GM19193 (cell line): Measurements from ENCODE around the gene FBXO31.

Source experiments
- POLR2A ChIP-seq: IDR thresholded peaks from 4 replicates; pipeline ENCODE4 v1.6.1; 2011; ENCODE audit not compliant: insufficient read depth, insufficient read length; ENCODE audit errors: extremely low read depth

FBXO31 gene

DNA sequence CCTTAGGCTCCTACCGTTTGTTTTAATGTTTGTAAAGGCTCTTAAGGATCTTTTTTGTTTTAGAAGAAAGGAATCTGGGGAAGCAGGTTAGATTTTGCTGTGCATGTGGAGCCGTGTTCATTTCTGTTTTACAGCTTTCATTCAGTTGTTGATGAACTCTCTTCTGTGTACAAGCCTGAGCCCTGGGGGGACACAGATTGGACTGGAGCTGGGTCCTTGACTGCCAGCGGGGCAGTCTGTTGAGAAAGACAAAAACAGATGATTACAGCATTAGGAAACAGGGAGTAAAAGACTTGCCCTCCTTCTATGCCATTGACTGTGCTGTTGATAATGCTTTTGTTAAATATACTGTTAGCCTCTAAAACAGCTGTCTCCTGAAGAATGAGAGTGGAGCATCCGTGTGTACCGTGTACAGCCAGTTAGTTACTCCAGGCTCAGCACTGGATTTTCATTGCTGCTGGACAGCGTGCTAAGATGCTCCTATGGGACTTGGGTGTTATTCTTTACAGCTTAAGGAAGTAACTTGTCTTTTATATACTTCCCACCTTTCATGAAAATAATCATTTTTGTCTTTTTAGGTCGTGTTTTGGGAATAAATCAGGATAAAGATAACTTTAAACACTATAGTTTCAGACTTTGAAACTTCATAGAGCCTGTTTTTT lies 11.7 kb upstream of the FBXO31 start:
- TF ChIP-seq POLR2A = no peak

GRCh38 chr16:87393680-87394055 lies 10.1 kb upstream of the FBXO31 start:
- no peak for TF ChIP-seq POLR2A

DNA sequence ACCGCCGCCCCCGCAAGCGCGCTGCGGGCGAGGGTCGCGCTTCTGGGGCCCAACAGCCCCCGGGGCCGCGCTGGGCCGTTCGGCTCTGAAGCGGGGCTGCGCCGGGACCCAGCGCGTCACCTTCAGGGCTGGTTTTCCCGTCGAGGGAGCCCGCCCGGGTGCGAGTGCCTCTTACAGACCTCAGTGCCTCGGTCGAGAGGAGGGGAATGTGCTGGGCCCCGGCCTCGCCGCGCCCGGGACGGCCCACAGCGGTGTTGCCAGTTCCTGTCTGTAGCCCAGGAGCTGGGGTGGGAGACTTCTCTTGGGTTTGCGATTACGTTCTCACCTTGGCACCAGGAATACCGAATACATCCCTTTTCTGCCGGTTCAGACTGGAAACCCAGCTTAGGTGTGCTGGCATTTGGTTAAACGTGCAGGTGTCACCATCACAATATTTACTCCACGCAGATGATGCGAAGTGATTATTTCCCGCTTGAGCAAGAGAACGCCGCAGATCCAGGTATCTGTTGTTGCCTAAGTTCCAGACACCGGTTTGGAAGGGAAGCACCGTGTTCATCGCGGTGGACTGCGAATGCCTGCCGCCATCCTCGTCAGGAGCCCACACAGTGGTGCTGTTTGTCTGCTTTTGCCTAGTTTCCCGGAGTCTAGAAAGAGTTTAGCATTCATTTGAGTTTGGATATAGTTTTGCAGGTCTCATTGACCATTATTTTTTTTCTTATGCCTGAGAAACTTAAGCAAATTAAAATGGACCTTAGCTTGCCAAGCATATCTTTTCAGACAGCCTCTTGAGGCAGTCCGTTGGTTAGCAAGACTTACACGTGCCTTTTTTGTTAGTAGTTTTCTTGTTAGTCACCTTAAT lies 9.5 kb upstream of the FBXO31 start:
- no peak for TF ChIP-seq POLR2A

DNA sequence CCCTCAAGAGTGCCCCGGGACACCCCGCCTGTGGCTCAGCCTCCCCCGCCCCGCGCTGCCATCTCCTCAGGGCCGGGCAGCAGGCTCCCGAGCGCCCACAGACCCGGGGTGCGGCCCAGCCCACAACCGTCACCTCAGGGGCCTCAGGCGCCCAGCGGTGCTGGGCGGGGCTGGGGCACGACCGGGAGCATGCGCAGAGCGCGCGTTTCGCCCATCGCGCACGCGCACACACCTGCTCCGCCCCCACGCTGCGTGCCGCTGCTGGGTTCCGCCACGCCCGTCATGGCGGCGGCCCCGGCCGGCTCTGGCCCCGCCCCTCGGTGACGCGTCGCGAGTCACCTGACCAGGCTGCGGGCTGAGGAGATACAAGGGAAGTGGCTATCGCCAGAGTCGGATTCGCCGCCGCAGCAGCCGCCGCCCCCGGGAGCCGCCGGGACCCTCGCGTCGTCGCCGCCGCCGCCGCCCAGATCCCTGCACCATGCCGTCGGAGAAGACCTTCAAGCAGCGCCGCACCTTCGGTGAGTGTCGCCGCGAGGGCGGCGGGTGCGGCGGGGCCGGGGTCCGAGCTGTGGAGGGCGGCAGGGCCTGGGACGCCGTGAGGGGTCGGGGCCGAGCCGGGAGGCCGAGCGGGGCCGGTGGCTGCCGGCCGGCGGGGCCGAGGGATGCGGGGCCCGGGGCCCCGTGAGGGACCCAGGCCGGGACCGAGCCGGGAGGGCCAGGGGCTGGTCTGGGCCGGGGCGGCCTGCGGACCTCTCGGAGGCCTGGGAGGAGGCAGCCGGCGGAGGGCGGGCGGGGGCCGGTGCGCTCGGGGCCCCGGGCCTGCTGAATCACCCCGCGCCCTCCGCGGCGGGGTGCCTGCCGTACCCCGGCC lies 8.6 kb upstream of the FBXO31 start, which contains the start of gene MAP1LC3B:
Gene MAP1LC3B (plus strand): TSS at position 387 of the 871 bp plus-strand sequence. CDS start 92 bp downstream, at position 479.
- TF ChIP-seq POLR2A = peak; percentile 85

DNA sequence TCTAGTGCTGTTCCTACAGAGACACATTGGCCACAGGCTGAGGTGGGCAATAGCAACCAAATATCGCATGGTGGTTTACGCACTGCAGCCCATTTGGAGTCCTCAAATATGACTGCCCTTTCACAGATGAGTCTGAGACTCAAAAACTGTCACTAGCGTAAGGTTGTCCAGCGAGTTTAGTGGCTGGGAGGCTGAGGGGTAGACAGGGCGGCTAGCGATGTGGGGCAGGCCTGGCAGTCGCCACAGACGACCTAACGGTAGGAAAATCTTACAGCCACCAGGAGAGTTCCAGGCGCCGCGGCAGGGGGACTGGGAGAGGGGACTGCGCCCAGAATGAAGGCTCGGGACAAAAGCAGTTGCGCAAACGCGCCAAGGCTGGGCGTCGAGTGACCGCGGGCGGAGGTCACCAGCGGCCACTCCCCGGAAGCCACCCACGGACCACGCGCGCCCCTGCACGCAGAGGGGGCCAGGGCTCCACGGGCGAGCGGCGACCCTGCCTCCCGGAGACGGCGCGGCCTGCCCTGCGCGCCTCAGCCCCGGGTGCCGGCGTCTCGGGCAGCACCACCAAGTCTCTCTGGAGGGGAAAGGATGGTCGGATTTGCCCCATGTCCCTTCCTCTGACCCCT lies 7.9 kb upstream of the FBXO31 start:
- no peak for TF ChIP-seq POLR2A

DNA sequence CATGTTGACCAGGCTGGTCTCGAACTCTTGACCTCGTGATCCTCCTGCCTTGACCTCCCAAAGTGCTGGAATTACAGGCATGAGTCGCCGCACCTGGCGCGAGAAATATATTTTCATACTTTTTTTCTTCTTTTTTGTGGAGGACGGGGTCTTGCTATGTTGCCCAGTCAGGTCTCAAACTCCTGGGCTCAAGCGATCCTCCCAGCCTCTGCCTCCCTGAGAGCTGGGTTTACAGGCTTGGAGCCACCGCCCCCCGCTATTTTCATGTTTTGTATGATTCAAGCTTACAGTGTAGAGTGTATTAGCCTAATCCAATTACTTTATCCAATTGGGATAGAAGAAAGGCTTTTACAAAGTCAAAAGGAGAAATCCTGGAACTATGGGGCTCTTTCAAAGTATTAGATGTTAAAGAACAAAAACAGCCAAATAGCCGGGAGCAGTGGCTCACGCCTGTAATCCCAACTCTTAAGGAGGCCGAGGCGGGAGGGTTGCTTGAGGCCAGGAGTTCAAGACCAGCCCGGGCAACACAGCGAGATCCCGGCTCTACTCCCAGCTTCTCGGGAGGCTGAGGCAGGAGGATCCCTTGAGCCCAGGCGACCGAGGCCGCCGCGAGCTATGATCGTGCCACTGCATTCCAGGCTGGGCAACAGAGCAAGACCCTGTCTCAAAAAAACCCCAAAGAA lies 7.2 kb upstream of the FBXO31 start:
- no peak for TF ChIP-seq POLR2A

DNA sequence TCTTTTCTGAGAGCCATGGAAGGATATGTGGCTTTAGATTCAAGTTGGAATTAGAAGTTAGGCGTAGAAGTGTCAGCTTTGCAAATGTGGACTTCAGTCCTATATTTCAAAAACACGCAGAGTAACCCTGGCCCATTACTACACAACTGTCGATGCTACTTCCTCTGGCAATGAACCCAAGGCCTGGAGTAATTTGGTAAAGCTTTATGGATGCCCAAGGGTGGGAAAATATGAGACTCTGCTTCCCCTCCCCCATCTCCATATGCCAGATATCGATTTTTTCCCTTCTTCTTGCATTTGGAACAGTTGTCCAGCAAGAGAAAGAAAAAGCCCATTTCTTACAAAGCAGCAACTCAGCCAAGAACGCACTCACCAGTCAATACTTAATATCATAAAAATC lies 5.7 kb upstream of the FBXO31 start:
- TF ChIP-seq POLR2A = no peak

GRCh38 chr16:87388818-87389134 lies 5.2 kb upstream of the FBXO31 start:
- TF ChIP-seq POLR2A = no peak

DNA sequence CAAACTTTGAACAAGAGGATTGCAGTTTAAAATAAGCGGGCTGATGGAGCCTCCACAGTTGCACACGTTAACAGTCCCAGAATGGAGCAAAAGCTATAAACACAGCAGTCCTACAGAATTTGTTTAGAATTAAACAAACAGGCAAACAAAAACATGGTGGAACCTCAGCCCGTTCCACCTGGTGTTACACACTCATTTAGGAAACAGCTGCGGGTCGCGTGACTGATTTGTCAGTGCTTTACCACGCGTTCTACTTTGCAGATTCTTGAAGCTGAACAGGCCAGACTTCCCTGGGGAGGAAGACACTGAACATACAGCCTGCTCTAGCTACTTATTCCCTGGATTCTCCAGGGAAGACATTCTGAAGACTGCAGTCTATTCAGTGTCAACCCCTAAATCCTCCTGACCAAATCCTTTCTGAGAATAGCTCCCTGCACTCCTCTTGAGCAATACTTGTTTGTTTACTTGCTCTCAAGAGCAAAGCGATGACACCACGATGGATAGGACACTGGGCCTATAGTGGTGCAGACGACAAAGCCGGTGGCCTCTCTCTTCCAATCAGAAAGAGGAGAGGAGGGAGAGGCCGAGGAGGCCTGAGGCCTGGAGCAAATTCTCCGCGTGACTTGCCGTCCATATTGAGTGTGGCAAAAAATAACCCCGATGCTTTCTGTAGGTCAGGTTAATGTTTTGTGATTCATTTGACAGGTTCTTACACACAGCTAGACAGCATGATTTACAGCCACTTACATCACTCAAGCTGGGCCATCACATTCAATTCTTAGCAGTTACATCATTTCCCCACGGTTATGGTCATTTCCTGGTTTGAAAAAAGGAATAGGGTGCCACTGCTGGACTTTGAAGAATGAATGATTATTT lies 4.6 kb upstream of the FBXO31 start:
- TF ChIP-seq POLR2A = peak; percentile 30

DNA sequence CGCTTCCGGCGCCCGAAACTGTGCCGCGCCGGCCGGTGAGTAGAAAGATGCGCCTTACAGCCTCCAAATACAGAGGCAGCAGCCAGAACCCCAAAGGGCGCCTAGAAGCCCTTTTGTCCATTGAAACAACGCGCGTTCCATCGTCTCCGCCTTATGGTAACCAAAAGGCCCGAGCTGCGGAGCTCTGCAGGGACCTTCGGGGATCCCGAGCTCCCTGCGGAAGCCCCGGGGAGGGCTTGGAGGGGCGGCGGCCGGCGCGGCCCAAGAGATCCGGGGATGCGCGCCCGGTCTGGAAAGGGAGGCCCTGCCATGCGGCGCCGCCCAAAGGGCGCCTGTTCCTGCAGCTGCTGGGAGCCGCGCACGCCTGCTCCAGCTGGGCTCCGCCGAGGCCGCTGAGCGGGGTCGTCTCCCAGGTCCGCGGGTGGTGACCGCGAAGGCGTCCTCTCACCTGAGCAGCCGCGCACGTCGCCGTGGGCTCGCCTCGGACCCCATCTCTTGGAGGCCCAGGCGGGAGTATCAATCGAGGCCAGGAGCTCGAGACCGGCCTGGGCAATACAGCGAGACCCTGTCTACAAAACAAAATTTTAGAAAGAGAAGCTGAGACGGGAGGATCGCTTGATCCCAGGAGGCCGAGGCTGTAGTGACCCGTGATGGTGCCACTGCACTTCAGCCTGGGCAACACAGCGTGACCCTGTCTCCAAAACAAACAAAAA lies 742 bp upstream of the FBXO31 start:
- peak; percentile 30 for TF ChIP-seq POLR2A

DNA sequence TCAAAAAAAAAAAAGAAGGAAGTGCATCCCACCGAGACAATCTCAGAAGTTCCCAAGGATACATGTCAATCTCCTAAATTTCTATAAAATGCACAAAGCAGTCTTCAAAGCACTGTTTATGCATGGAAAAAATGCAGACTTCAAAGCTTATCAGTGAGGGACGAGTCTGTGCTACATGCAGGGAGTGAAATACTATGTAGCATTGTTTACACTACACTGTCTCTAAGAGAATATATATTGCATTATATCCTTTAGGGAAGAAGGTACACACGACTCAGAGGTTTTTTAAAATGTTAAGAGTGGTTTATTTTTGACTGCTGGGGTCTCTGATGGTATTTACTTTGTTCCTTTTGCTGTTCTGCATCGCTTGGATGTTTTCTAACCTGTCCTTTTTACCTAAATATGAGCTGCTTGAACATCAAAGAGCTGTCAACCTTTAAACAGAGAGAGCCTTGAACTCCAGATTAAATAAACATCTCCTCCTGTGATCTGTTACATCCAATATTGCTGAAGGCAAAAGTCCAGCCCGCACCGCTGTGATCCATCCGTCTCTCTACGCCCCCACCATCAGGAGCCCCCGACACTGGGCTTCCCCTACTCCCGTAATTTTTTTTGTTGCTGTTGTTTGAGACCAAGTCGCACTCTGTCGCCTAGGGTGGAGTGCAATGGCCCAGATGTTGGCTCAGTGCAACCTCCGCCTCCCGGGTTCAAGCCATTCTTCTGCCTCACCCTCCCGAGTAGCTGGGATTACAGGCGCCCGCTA lies 1.4 kb downstream of the FBXO31 start:
- TF ChIP-seq POLR2A = no peak

DNA sequence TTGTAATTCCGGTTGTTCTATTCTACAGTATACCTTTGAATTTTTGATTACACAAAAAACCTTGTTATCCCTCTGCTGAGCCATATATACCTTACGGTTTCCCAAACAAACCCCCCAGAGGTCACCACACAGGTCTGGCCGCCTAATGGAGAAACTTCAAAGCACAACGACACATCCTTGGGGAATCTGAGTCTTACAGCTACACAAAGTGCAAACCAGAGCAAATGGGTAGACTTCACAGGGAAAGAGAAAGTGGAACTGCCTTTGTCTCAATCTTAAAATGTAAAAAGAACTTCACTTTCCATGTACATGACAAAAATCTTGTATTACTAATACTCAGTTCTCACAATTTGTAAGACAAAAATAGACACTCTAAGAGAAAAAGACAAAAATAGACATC lies 2.7 kb downstream of the FBXO31 start:
- TF ChIP-seq POLR2A = no peak

DNA sequence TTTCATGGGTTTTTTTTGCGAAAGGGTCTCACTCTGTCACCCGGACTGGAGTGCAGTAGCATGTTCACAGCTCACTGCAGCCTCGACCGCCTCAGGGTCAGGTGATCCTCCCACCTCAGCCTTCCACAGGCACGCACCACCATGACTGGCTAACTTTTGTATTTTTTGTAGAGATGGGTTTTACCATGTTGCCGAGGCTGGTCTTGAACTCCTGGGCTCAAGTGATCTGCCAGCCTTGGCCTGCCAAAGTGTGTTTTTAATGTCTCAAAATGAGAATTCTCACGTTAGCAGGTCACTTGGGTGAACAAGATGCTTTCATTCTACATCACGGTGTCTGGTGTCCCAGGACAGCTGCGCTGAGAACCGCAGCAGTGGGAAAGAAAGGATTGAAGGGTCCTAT lies 3.2 kb downstream of the FBXO31 start:
- TF ChIP-seq POLR2A = no peak

GRCh38 chr16:87376660-87377059 lies 6.9 kb downstream of the FBXO31 start:
- no peak for TF ChIP-seq POLR2A
